Right lobe of liver (tissue), 4 donors: ENCODE measurements around the gene ANP32B.

Experiments
- CTCF ChIP-seq, 4 donors: fragments of 200-600 bp in 3 of 4; fragments of 450-650 bp in 1 of 4; IDR thresholded peaks; one replicate each; pipeline versions ENCODE4 v1.5.1 to v1.8.0; 2016 to 2022; ENCODE audit warnings: antibody characterized with exemption in 4 of 4, mild to moderate bottlenecking in 2 of 4
- POLR2A ChIP-seq: fragments of 450-650 bp; IDR thresholded peaks from one replicate; pipeline ENCODE4 v1.6.1; 2017; ENCODE audit warnings: antibody characterized with exemption, mild to moderate bottlenecking
- donor health status: DM: no; HTN: no; CAD: no.
- donor health status: DM: no; HTN: no; CAD: no.
- donor health status: DM: no; HTN: yes; CAD: no.

DNA sequence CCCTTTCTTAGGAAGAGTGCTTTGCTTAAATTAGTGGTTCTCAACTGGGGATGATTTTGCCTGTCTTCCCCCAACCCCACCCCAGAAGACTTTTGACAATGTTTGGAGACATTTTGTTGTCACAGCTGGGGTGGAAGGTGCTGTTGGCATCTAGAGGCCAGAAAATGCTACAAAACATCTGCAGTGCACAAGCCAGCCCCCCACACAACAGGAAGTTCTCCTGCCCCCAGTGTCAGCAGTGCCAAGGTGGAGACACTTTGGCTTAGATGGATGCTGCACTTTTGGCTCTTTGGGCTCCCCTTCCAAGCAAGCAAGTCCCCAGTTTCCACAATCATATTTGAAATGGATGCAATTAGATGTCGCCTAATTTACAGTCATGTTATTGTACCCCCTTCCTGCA lies 47.9 kb upstream of the ANP32B start:
- no peak for TF ChIP-seq CTCF (IDR thresholded peaks at IDR 0.05)
- no peak for TF ChIP-seq POLR2A
